IPS-NIHi7 (cell line): ENCODE results near the gene LGMN.

Experiments used
- DNase-seq: peaks from one replicate; pipeline ENCODE4 v3.0.0; 2012; ENCODE audit warnings: mixed read lengths; ENCODE audit errors: extremely low spot score

The LGMN gene

GRCh38 chr14:92726135-92726932 lies 22.1 kb downstream of the LGMN start:
- no peak for DNase-seq

- no peak for DNase-seq
Measured at GRCh38 chr14:92724516-92725340, 23.7 kb downstream of the LGMN start.

- DNase-seq: no peak
Measured at GRCh38 chr14:92719890-92720323, 28.5 kb downstream of the LGMN start.

GRCh38 chr14:92719421-92719820 lies 29.0 kb downstream of the LGMN start:
- no peak for DNase-seq

- no peak for DNase-seq
Measured at GRCh38 chr14:92718664-92719063, 29.8 kb downstream of the LGMN start.

GRCh38 chr14:92717571-92718042 lies 30.8 kb downstream of the LGMN start:
- DNase-seq: no peak

GRCh38 chr14:92716131-92716530 lies 32.3 kb downstream of the LGMN start:
- no peak for DNase-seq

- peak; percentile 90 for DNase-seq
Measured at GRCh38 chr14:92714739-92715307, 33.6 kb downstream of the LGMN start.

- DNase-seq: no peak
Measured at GRCh38 chr14:92712654-92713051, 35.8 kb downstream of the LGMN start.

- DNase-seq: no peak
Measured at GRCh38 chr14:92711976-92712653, 36.3 kb downstream of the LGMN start.

- no peak for DNase-seq
Measured at GRCh38 chr14:92710001-92710341, 38.5 kb downstream of the LGMN start.

GRCh38 chr14:92709340-92710000 lies 39.0 kb downstream of the LGMN start:
- no peak for DNase-seq

GRCh38 chr14:92706386-92706785 lies 42.0 kb downstream of the LGMN start:
- no peak for DNase-seq

GRCh38 chr14:92704821-92705220 lies 43.6 kb downstream of the LGMN start:
- no peak for DNase-seq

GRCh38 chr14:92704036-92704804 lies 44.2 kb downstream of the LGMN start:
- DNase-seq: no peak

- DNase-seq: no peak
Measured at GRCh38 chr14:92703516-92703915, 44.9 kb downstream of the LGMN start.

- no peak for DNase-seq
Measured at GRCh38 chr14:92702441-92702918, 45.9 kb downstream of the LGMN start.

GRCh38 chr14:92701826-92702225 lies 46.6 kb downstream of the LGMN start:
- no peak for DNase-seq

GRCh38 chr14:92698393-92698792 lies 50.0 kb downstream of the LGMN start:
- no peak for DNase-seq

- no peak for DNase-seq
Measured at GRCh38 chr14:92696366-92696765, 52.1 kb downstream of the LGMN start.

- DNase-seq: no peak
Measured at GRCh38 chr14:92695562-92695961, 52.9 kb downstream of the LGMN start.
